Measurements from ENCODE around the gene HYAL2. TPM values are rescaled to one million over a fixed set of nuclear protein-coding genes. Genes with fewer than 3 reads are reported as not detected.
"Not testable (repeated sequence)": the region's sequence is repeated elsewhere in the genome, so short reads cannot be mapped to it uniquely, and the experiment has no call there.

The HYAL2 gene
- total RNA-seq, 2 donors from 2014 or later, result 53.4 to 103 TPM

GRCh38 chr3:50319894-50320625 is 2.5 kb downstream of the HYAL2 start:
- ATAC-seq (no peak), DNase-seq (no peak)
- intact Hi-C loops (cut with DNase I), result loop anchor here in 1 of 2 donors (10.0 kb wide), 1 partner anchor 85 kb away; the partner anchor contains the start of gene GNAI2

- DNase-seq, result peak; percentile 23
- intact Hi-C loops (cut with DNase I), result no loop called here
These were observed 3.2 kb downstream of the HYAL2 start for GRCh38 chr3:50319181-50319893.

GRCh38 chr3:50318615-50319014 is 3.9 kb downstream of the HYAL2 start:
- DNase-seq, result no peak
- intact Hi-C loops (cut with DNase I), result no loop called here
- ATAC-seq, result no peak

More at GRCh38 chr3:50319181-50319893, 3.2 kb downstream of the HYAL2 start:
- ATAC-seq, result no peak

GRCh38 chr3:50318163-50318562 is 4.4 kb downstream of the HYAL2 start:
- DNase-seq, result no peak
- ATAC-seq, result no peak
- intact Hi-C loops (cut with DNase I), result no loop called here

- DNase-seq (no peak), ATAC-seq (no peak)
- intact Hi-C loops (cut with DNase I), result no loop called here
These were observed 5.2 kb downstream of the HYAL2 start for GRCh38 chr3:50317300-50317699.

GRCh38 chr3:50316657-50317242 is 5.8 kb downstream of the HYAL2 start:
- DNase-seq (peak; percentile 66), ATAC-seq (peak in 1 of 2 donors; percentile 54)
- intact Hi-C loops (cut with DNase I), result no loop called here

- ATAC-seq (no peak), DNase-seq (no peak)
- intact Hi-C loops (cut with DNase I), result no loop called here
These were observed 7.7 kb downstream of the HYAL2 start for GRCh38 chr3:50314816-50315215.

- ATAC-seq, result no peak
- DNase-seq, result no peak
- intact Hi-C loops (cut with DNase I), result no loop called here
These were observed 8.2 kb downstream of the HYAL2 start for GRCh38 chr3:50314342-50314741.

- intact Hi-C loops (cut with DNase I); DNase-seq; ATAC-seq: not testable (repeated sequence)
These were observed 10.5 kb downstream of the HYAL2 start for GRCh38 chr3:50312041-50312440.

GRCh38 chr3:50304601-50305000 is 17.9 kb downstream of the HYAL2 start:
- no peak for DNase-seq
- intact Hi-C loops (cut with DNase I), result no loop called here
- no peak for ATAC-seq

- ATAC-seq, result peak; percentile 4 to 26
- intact Hi-C loops (cut with DNase I), result no loop called here
- peak; percentile 88 for DNase-seq
These were observed 19.3 kb downstream of the HYAL2 start, which contains the start of gene HYAL1 for GRCh38 chr3:50303013-50303815. Gene HYAL1, minus strand, starts transcription at chr3:50303574. Its CDS starts 618 bp downstream, at chr3:50302956.

GRCh38 chr3:50302095-50303012 is 20.2 kb downstream of the HYAL2 start:
- DNase-seq (no peak), ATAC-seq (no peak)
- intact Hi-C loops (cut with DNase I), result no loop called here

- DNase-seq (no peak), ATAC-seq (no peak)
- intact Hi-C loops (cut with DNase I), result no loop called here
These were observed 21.8 kb downstream of the HYAL2 start for GRCh38 chr3:50300681-50301254.

GRCh38 chr3:50299929-50300680 is 22.4 kb downstream of the HYAL2 start:
- ATAC-seq (peak in 1 of 2 donors; percentile 2), DNase-seq (no peak)
- intact Hi-C loops (cut with DNase I), result no loop called here

GRCh38 chr3:50299638-50299928 is 23.0 kb downstream of the HYAL2 start:
- no peak for ATAC-seq
- intact Hi-C loops (cut with DNase I), result no loop called here
- no peak for DNase-seq

- intact Hi-C loops (cut with DNase I), result no loop called here
- DNase-seq, result peak; percentile 99
These were observed 23.5 kb downstream of the HYAL2 start, which contains the start of the genes HYAL3 and NAA80 for GRCh38 chr3:50298836-50299637. Gene HYAL3, minus strand, starts transcription at chr3:50299405. Its CDS starts 3,803 bp downstream, at chr3:50295602. Gene NAA80, minus strand, starts transcription at chr3:50299405. Its CDS starts 1,942 bp downstream, at chr3:50297463.

More at GRCh38 chr3:50298836-50299637, 23.5 kb downstream of the HYAL2 start, which contains the start of the genes HYAL3 and NAA80:
- ATAC-seq, result peak; percentile 91 to 94

Data from left cardiac atrium (tissue), 4 donors.